DOHH2 (cell line): ENCODE results near the gene MEX3D.

Experiments
- CTCF ChIP-seq: fragments of 200-600 bp; sonication (generic); IDR thresholded peaks from one replicate; pipeline ENCODE4 v1.5.1; 2014; ENCODE audit warnings: antibody characterized with exemption, mild to moderate bottlenecking, low read depth, low read length; ENCODE audit not compliant: poor library complexity, severe bottlenecking
- EZH2phosphoT487 ChIP-seq: fragments of 200-600 bp; sonication (generic); IDR thresholded peaks from 2 replicates; pipeline ENCODE4 v1.6.1; 2017; ENCODE audit warnings: borderline replicate concordance, mild to moderate bottlenecking, antibody characterized with exemption, low read length, moderate library complexity, mixed read lengths

GRCh38 chr19:1585243-1585580 lies 17.1 kb upstream of the MEX3D start:
- no peak for TF ChIP-seq CTCF
- no peak for TF ChIP-seq EZH2phosphoT487
